HCT116 (cell line): ENCODE results near the gene ARRDC4.

Experiments
- CTCF ChIP-seq, 3 experiments: fragments of 200-600 bp in 1 of 3; sonication (generic) in 1 of 3; IDR thresholded peaks in 2 of 3; conservative IDR thresholded peaks in 1 of 3; 2 replicates each; pipeline ENCODE4 v1.5.1; 2012 to 2017; ENCODE audit warnings: low read depth in 2 of 3, low read length in 2 of 3, antibody characterized with exemption in 1 of 3, borderline replicate concordance in 1 of 3, control low read depth in 1 of 3, mild to moderate bottlenecking in 1 of 3, mixed read lengths in 1 of 3, mixed run types in 1 of 3, moderate library complexity in 1 of 3; ENCODE audit not compliant: insufficient read depth in 1 of 3
- POLR2AphosphoS5 ChIP-seq: IDR thresholded peaks from 2 replicates; pipeline ENCODE4 v1.6.1; 2011; ENCODE audit warnings: mild to moderate bottlenecking, low read depth, low read length, moderate library complexity
- SRF ChIP-seq: IDR thresholded peaks from 2 replicates; pipeline ENCODE4 v1.6.1; 2012; ENCODE audit warnings: low read depth

GRCh38 chr15:97962263-97962662, 1.8 kb downstream of the ARRDC4 start:
- TF ChIP-seq CTCF (IDR thresholded peaks at IDR 0.05 in 2 of 3, conservative IDR thresholded peaks at IDR 0.05 in 1 of 3; ENCODE audit: borderline replicate concordance in 1 of 3, insufficient read depth in 1 of 3, low read depth in 2 of 3, low read length in 2 of 3) (no peak), SRF (no peak), POLR2AphosphoS5 (no peak)
